Cardiac fibroblast (primary cell): ENCODE results near the gene CNTN5.

Experiments used
- DNase-seq, 2 donors: peaks; one replicate each; pipeline versions ENCODE4 v3.0.0 to v3.0.0-alpha.2; 2010; ENCODE audit warnings: low read depth in 2 of 2
- H3K4me3 ChIP-seq, 2 donors: replicated peaks in 1 of 2; 1 replicate in 1 of 2; 2 replicates in 1 of 2; pipeline ENCODE4 v1.5.1; 2011; ENCODE audit warnings: low read depth in 2 of 2, low read length in 2 of 2, mild to moderate bottlenecking in 2 of 2, moderate library complexity in 1 of 2
- CTCF ChIP-seq: IDR thresholded peaks from one replicate; pipeline ENCODE4 v1.5.1; 2011; ENCODE audit warnings: low read depth, mild to moderate bottlenecking, low read length, inconsistent platforms

The CNTN5 gene

DNA sequence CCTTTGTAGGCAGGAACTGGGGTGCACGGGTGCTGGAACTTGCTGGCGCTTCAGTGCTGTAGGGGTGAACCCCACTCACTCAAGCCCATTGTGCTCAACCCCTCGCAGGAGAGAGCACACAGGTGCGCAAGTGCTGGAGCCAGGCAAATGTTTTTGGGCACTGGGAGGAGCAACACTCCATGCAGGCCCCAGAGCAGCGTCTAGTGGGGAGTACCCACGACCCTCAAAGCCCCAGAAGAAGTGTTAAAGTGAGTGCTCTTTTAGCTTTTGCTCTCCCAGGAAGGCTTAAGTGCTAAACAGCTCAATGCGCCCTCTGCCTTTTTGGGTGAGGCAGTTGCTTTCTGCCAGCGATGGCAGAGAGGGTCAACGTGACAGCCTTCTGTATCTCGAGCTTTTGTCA lies 1384.2 kb downstream of the CNTN5 start:
- DNase-seq: no peak
- no peak overlapping the region for H3K4me3 ChIP-seq
- no peak for TF ChIP-seq CTCF
